Measurements from ENCODE around the gene MACC1.

Gene MACC1

DNA sequence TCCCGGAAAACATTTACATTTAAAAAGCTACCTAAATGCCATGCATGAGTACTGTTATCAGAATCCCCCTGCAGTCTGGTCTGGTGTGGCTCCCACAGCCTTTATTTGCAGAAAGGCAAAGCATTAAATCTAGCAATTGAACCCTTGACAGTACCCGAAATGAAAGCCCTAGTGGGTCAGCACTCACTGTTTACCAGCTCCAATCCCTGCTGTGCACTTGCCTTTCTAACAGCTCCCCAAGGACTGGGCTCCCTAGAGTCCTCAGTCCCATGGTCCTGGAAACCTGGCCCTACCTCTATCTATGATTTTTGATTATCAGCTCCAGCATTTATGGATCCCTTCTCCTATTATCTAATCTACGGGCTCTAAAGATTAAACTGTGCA is 1.9 kb upstream of the MACC1 start:
- no peak overlapping the region for H3K4me3 ChIP-seq (replicated peaks in 1 of 2; ENCODE audit: low read depth in 2 of 2, low read length in 2 of 2)
- TF ChIP-seq, protein P1, sequence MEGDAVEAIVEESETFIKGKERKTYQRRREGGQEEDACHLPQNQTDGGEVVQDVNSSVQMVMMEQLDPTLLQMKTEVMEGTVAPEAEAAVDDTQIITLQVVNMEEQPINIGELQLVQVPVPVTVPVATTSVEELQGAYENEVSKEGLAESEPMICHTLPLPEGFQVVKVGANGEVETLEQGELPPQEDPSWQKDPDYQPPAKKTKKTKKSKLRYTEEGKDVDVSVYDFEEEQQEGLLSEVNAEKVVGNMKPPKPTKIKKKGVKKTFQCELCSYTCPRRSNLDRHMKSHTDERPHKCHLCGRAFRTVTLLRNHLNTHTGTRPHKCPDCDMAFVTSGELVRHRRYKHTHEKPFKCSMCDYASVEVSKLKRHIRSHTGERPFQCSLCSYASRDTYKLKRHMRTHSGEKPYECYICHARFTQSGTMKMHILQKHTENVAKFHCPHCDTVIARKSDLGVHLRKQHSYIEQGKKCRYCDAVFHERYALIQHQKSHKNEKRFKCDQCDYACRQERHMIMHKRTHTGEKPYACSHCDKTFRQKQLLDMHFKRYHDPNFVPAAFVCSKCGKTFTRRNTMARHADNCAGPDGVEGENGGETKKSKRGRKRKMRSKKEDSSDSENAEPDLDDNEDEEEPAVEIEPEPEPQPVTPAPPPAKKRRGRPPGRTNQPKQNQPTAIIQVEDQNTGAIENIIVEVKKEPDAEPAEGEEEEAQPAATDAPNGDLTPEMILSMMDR (IDR thresholded peaks at IDR 0.05; ENCODE audit: low read depth, low read length) = no peak
- DNase-seq (ENCODE audit: low read depth in 2 of 2) = no peak

DNA sequence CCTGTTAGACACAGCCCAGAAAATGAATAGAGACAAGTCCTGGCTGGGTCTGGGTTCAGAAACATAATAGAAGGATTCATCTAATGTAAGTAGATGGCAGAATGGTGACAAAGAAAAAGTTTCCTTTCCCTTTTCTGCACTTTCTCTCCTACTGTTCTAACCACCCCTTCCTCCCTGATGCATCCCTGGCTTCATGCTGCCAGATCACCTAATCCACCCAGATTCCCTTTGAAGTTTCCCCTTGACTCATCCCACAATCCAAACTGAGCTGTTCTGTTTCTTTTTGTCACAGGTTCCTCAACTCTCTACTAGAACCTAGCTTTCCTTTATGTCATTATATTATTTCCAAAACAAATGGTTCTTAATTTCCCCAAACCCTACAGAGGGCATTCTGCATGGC is 1.1 kb upstream of the MACC1 start:
- DNase-seq (ENCODE audit: low read depth in 2 of 2) = no peak
- no peak overlapping the region for H3K4me3 ChIP-seq (replicated peaks in 1 of 2; ENCODE audit: low read depth in 2 of 2, low read length in 2 of 2)
- TF ChIP-seq, protein P1 (IDR thresholded peaks at IDR 0.05; ENCODE audit: low read depth, low read length) = no peak

DNA sequence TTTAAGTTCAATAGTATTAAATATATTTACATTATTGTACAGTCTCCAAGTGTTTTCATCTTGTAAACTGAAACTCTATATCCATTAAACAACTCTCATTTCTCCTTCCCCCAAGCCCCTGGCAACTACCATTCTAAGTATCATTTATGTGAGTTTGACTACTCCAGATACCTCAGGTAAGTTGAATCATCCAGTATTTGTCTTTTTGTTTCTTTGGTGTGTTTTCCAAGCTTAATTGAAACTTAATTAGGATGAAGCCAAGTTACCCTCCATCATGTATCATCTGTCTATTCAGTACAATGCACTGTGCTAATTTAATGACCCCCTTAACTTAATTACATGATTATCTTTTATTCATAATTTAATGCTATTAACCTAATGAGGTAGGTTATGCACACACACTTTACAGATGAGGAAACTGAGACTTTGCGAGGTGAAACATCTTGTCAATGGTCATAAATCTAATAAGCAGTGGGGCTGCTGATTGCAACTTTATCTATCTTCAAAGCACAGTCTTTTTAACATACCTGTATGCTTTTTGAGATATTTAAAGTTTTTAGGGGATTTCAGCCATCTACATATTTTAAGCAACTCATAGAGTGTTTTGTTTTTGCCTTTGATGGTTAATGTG is 663 bp downstream of the MACC1 start:
- TF ChIP-seq, protein P1 (IDR thresholded peaks at IDR 0.05; ENCODE audit: low read depth, low read length) = no peak
- no peak for DNase-seq (ENCODE audit: low read depth in 2 of 2)
- no peak overlapping the region for H3K4me3 ChIP-seq (replicated peaks in 1 of 2; ENCODE audit: low read depth in 2 of 2, low read length in 2 of 2)

DNA sequence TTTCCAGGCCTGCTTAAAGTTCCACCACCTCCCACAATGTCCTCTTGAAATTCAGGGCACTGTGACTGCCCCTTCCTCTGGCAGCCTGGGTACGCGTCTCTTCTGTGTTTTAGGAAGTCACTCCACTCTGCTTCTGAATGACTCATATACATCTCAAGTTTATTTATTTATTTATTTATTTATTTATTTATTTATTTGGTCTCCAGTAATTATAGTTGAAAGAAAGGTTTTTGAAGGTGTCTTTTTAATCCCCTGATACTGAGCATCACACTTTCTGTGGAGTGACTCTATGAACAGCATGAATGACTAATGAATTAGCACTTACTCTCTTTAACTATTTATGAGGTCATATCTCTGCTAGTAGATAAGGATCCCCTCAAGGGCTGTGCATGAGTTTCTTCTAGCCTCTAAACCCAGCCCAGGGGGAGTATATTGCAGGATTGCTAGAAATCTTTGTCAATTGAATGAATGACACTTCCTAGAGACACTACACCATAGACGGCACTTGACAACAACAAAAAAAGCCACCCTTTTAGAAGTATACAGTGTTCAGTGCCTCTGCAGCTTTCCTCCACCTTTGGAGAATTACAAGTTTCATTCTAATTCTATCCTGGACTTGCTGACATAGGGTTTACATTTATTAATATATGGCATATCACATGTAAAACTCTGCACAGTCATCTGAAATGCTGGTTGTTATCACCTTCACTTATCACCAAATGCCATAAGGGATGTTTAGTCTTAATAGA is 2.1 kb downstream of the MACC1 start:
- no peak for DNase-seq (ENCODE audit: low read depth in 2 of 2)
- TF ChIP-seq, protein P1 (IDR thresholded peaks at IDR 0.05; ENCODE audit: low read depth, low read length) = no peak
- no peak overlapping the region for H3K4me3 ChIP-seq (replicated peaks in 1 of 2; ENCODE audit: low read depth in 2 of 2, low read length in 2 of 2)

DNA sequence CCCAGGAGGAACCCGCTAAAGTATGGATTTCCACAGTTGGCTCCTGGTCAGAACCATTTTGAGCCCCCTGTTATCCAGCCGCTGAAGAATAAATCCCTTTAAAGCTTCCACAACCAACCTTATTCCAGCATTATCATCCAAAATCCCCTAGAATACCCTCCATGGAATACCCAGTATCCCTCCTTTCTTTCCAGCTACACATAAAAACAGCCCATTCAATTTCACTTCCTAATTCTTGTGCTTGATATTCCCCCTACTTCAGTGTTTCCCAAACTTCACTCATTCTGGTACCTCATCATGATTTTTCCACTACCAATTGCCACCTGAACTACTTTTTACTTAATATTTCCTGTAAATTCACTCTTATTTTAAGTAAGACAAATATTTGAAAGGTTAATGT is 3.1 kb downstream of the MACC1 start:
- H3K4me3 ChIP-seq (replicated peaks in 1 of 2; ENCODE audit: low read depth in 2 of 2, low read length in 2 of 2) = no peak overlapping the region
- TF ChIP-seq, protein P1 (IDR thresholded peaks at IDR 0.05; ENCODE audit: low read depth, low read length) = no peak
- no peak for DNase-seq (ENCODE audit: low read depth in 2 of 2)

DNA sequence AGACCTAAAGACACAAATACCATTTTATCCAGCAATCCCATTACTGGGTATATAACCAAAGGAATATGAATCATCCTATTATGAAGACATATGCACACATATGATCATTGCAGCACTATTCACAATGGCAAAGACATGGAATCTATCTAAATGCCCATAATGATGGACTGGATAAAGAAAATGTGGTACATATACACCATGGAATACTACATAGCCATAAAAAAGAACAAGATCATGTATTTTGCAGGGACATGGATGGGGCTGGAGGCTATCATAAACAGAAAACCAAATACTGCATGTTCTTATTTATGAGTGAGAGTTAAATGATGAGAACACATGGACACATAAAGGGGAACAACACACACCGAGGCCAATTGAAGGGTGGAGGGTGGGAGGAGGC is 3.8 kb downstream of the MACC1 start:
- H3K4me3 ChIP-seq (replicated peaks in 1 of 2; ENCODE audit: low read depth in 2 of 2, low read length in 2 of 2) = no peak overlapping the region
- no peak for DNase-seq (ENCODE audit: low read depth in 2 of 2)
- TF ChIP-seq, protein P1 (IDR thresholded peaks at IDR 0.05; ENCODE audit: low read depth, low read length) = no peak
